ENCODE data around the gene NSMCE1.

The NSMCE1 gene

GRCh38 chr16:27235938-27236245 is 32.7 kb downstream of the NSMCE1 start:
- peaks cover 39% of the 10 kb centered on the region for H3K36me3 ChIP-seq (ENCODE audit: insufficient read depth, low read length)
- peak overlapping the region; percentile 55 for H3K4me2 ChIP-seq (ENCODE audit: insufficient read depth, low read length)
- H2AFZ ChIP-seq (ENCODE audit: low read depth, low read length): peak overlapping the region; percentile 27; the same call in 1 of the 2 replicates
- no peaks in the 10 kb centered on the region for H4K20me1 ChIP-seq (ENCODE audit: insufficient read depth, low read length)
- TF ChIP-seq EZH2 (IDR thresholded peaks at IDR 0.05; ENCODE audit: borderline replicate concordance, low read depth, low read length, severe bottlenecking) (no peak), CTCF (IDR thresholded peaks at IDR 0.05; ENCODE audit: borderline replicate concordance, extremely low read depth, low read length, poor library complexity, severe bottlenecking) (no peak)
- peak overlapping the region; percentile 79 for H3K9ac ChIP-seq (ENCODE audit: low read depth, low read length)
- H3K4me3 ChIP-seq (ENCODE audit: low read depth in 1 of 2, low read length in 2 of 2): peak overlapping the region in 1 of 2 experiments; percentile 47; a peak in 2 of 4 replicates
- H3K4me1 ChIP-seq (ENCODE audit: insufficient read depth, low read length): peaks cover 71% of the 10 kb centered on the region
- peak overlapping the region; percentile 96 for H3K27ac ChIP-seq (ENCODE audit: low read length)
- DNase-seq (no peak), ATAC-seq (ENCODE audit: insufficient read depth, low read depth) (no peak)
- H3K9me3 ChIP-seq (ENCODE audit: insufficient read depth, low read length, severe bottlenecking): no peaks in the 10 kb centered on the region
- H3K79me2 ChIP-seq (ENCODE audit: insufficient read depth, low read length): peaks cover 23% of the 10 kb centered on the region
- no peaks in the 10 kb centered on the region for H3K27me3 ChIP-seq (ENCODE audit: insufficient read depth, low read length, poor library complexity)

- Histone ChIP-seq H3K27me3 (ENCODE audit: insufficient read depth, low read length, poor library complexity) (no peaks in the 10 kb centered on the region), H3K36me3 (ENCODE audit: insufficient read depth, low read length) (peaks cover 43% of the 10 kb centered on the region), H3K4me2 (ENCODE audit: insufficient read depth, low read length) (peak overlapping the region; percentile 55), H3K79me2 (ENCODE audit: insufficient read depth, low read length) (peaks cover 24% of the 10 kb centered on the region), H3K27ac (ENCODE audit: low read length) (peak overlapping the region; percentile 96), H2AFZ (ENCODE audit: low read depth, low read length) (peak overlapping the region; percentile 66), H3K9me3 (ENCODE audit: insufficient read depth, low read length, severe bottlenecking) (no peaks in the 10 kb centered on the region), H3K4me1 (ENCODE audit: insufficient read depth, low read length) (peaks cover 71% of the 10 kb centered on the region), H3K9ac (ENCODE audit: low read depth, low read length) (peak overlapping the region; percentile 79), H3K4me3 (ENCODE audit: low read depth in 1 of 2, low read length in 2 of 2) (peak overlapping the region in 1 of 2 experiments; percentile 47; a peak in 2 of 4 replicates), H4K20me1 (ENCODE audit: insufficient read depth, low read length) (no peaks in the 10 kb centered on the region)
- ATAC-seq (ENCODE audit: insufficient read depth, low read depth) (peak; percentile 83), DNase-seq (peak; percentile 98)
- TF ChIP-seq EZH2 (IDR thresholded peaks at IDR 0.05; ENCODE audit: borderline replicate concordance, low read depth, low read length, severe bottlenecking) (no peak), CTCF (IDR thresholded peaks at IDR 0.05; ENCODE audit: borderline replicate concordance, extremely low read depth, low read length, poor library complexity, severe bottlenecking) (peak; percentile 96)
These were observed 33.3 kb downstream of the NSMCE1 start for GRCh38 chr16:27235055-27235937.

GRCh38 chr16:27234603-27235002 is 34.0 kb downstream of the NSMCE1 start:
- Histone ChIP-seq H2AFZ (ENCODE audit: low read depth, low read length) (peak overlapping the region; percentile 14; the same call in 1 of the 2 replicates), H3K27ac (ENCODE audit: low read length) (peak overlapping the region; percentile 96), H3K9me3 (ENCODE audit: insufficient read depth, low read length, severe bottlenecking) (no peaks in the 10 kb centered on the region), H4K20me1 (ENCODE audit: insufficient read depth, low read length) (no peaks in the 10 kb centered on the region), H3K79me2 (ENCODE audit: insufficient read depth, low read length) (peaks cover 27% of the 10 kb centered on the region), H3K4me2 (ENCODE audit: insufficient read depth, low read length) (peak overlapping the region; percentile 55), H3K36me3 (ENCODE audit: insufficient read depth, low read length) (peaks cover 50% of the 10 kb centered on the region), H3K9ac (ENCODE audit: low read depth, low read length) (peak overlapping the region; percentile 79), H3K27me3 (ENCODE audit: insufficient read depth, low read length, poor library complexity) (no peaks in the 10 kb centered on the region), H3K4me1 (ENCODE audit: insufficient read depth, low read length) (peaks cover 71% of the 10 kb centered on the region), H3K4me3 (ENCODE audit: low read depth in 1 of 2, low read length in 2 of 2) (peak overlapping the region in 1 of 2 experiments; percentile 40; a peak in 2 of 4 replicates)
- ATAC-seq (ENCODE audit: insufficient read depth, low read depth) (no peak), DNase-seq (no peak)
- no peak for TF ChIP-seq EZH2 (IDR thresholded peaks at IDR 0.05; ENCODE audit: borderline replicate concordance, low read depth, low read length, severe bottlenecking)
- TF ChIP-seq CTCF (IDR thresholded peaks at IDR 0.05; ENCODE audit: borderline replicate concordance, extremely low read depth, low read length, poor library complexity, severe bottlenecking): no peak
